AG04450 (cell line): Measurements from ENCODE around the gene MAP2K5. TPM values are rescaled to one million over a fixed set of nuclear protein-coding genes. Genes with fewer than 3 reads are reported as not detected.

ENCODE experiments used
- CTCF ChIA-PET: fragments of 300-600, 350-600 bp; formaldehyde crosslinking; extraction: SDS; loops from one replicate; lab custom pipeline; 2022; ENCODE audit warnings: antibody characterized with exemption, inconsistent platforms; lab: Charles Lee
- POLR2A ChIA-PET: fragments of 350-600 bp; formaldehyde crosslinking; extraction: SDS; loops from one replicate; lab custom pipeline; 2021; ENCODE audit warnings: antibody characterized with exemption, inconsistent platforms; lab: Yijun Ruan, JAX
- DNase-seq: peaks from one replicate; pipeline ENCODE4 v3.0.0-alpha.2; 2011; ENCODE audit warnings: low read depth, low spot score
- H3K27ac ChIP-seq: one replicate; pipeline ENCODE4 v1.5.1; 2012; ENCODE audit warnings: low read depth, low read length, control low read depth
- H3K27me3 ChIP-seq: one replicate; pipeline ENCODE4 v1.6.0; 2012; ENCODE audit warnings: low read length; ENCODE audit not compliant: control insufficient read depth, insufficient read depth
- H3K4me3 ChIP-seq: 2 replicates; pipeline ENCODE4 v1.5.1; 2011; ENCODE audit warnings: mild to moderate bottlenecking, low read depth, low read length, control low read depth
- H3K9me3 ChIP-seq: 2 replicates; pipeline ENCODE4 v1.5.1; 2012; ENCODE audit warnings: low read length; ENCODE audit not compliant: control insufficient read depth, insufficient read depth
- CTCF ChIP-seq: IDR thresholded peaks from 2 replicates; pipeline ENCODE4 v1.5.1; 2011; ENCODE audit warnings: low read depth, low read length, control low read depth, inconsistent platforms
- polyA plus RNA-seq: library from polyadenylated mRNA; depleted of rRNA; stranded (reverse); fragments of >200 nt; gene quantifications from 2 replicates; pipeline ENCODE4 v1.2.3, GENCODE V29; 2011

MAP2K5 gene
- polyA plus RNA-seq, 1 experiment: 5.4 TPM

- H3K27me3 ChIP-seq: peaks cover 85% of the 10 kb centered on the region
- TF ChIP-seq CTCF: no peak
- POLR2A ChIA-PET: no interaction called here
- CTCF ChIA-PET: no interaction called here
- H3K27ac ChIP-seq: no peak overlapping the region
- DNase-seq: no peak
- no peak overlapping the region for H3K4me3 ChIP-seq
- H3K9me3 ChIP-seq: peaks cover 24% of the 10 kb centered on the region; the same call in 1 of the 2 replicates
Observed at GRCh38 chr15:67823314-67824196, 281.1 kb downstream of the MAP2K5 start.

- DNase-seq: no peak
- ChIA-PET CTCF (no interaction called here), POLR2A (interaction anchor here (0.6 kb wide), 1 partner anchor 718 kb away, joined by 6 read pairs; no protein-coding TSS in a partner anchor)
- peaks cover 24% of the 10 kb centered on the region; the same call in 1 of the 2 replicates for H3K9me3 ChIP-seq
- peaks cover 85% of the 10 kb centered on the region for H3K27me3 ChIP-seq
- no peak overlapping the region for H3K4me3 ChIP-seq
- no peak for TF ChIP-seq CTCF
- H3K27ac ChIP-seq: no peak overlapping the region
Observed at GRCh38 chr15:67824197-67824968, 281.9 kb downstream of the MAP2K5 start.

- CTCF ChIA-PET: no interaction called here
Observed at GRCh38 chr15:67824976-67825880, 282.7 kb downstream of the MAP2K5 start, which contains the start of gene SKOR1. Gene SKOR1 (plus strand): TSS chr15:67825509. CDS start chr15:67825603, 94 bp downstream.

More at GRCh38 chr15:67824976-67825880, 282.7 kb downstream of the MAP2K5 start, which contains the start of gene SKOR1:
- POLR2A ChIA-PET: interaction anchor here (0.6 kb wide), 2 partner anchors 154 to 718 kb away, joined by 3 to 6 read pairs; no protein-coding TSS in a partner anchor
- peaks cover 22% of the 10 kb centered on the region; the same call in 1 of the 2 replicates for H3K9me3 ChIP-seq
- no peak within 1 kb of the TSS for H3K27ac ChIP-seq
- H3K27me3 ChIP-seq: peaks cover 87% of the 10 kb centered on the region
- TF ChIP-seq CTCF: no peak
- H3K4me3 ChIP-seq: peak within 1 kb of the TSS; percentile 10; the same call in 1 of the 2 replicates
- DNase-seq: no peak
